ENCODE data around the gene LDLRAD3. TPM values are rescaled to one million over a fixed set of nuclear protein-coding genes. Genes with fewer than 3 reads are reported as not detected.

Gene LDLRAD3
- total and polyA plus RNA-seq, 10 donors, result 1.5 to 9.6 (median 8.1) TPM

DNA sequence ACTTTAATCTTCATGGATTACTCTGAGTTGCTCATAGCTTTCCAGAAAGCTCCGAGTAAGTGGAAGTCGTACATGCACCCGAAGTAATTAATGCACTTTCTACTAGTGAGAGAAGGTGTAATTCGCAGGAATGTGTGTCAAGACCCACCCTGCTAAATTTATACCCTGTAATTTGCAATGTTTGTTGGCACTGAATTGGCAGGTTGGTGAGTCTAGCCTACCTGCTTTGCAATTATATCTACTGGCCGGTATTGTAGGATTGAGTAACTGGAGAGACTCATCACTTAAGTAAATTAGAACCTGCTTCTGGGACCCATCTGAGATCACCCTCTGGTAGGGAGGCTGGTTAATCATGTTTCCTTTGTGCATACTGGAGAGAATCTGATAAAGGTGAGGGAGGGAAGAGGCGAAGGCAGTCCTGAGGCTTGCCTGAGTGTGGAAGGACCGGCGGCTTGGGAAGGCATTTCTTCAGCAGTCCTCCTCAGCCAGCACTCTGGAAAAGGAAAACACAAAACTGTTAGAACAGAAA lies 63.3 kb downstream of the LDLRAD3 start:
- Histone ChIP-seq H3K27me3 (replicated peaks in 1 of 7) (no peaks in the 10 kb centered on the region), H3K9me3 (peaks cover 0 to 14% (median 11%) of the 10 kb centered on the region in 8 donors), H3K27ac (no peak overlapping the region), H3K4me3 (no peak overlapping the region), H3K36me3 (no peaks in the 10 kb centered on the region), H3K4me1 (peaks cover 0 to 4% (median 0%) of the 10 kb centered on the region in 6 donors)
- TF ChIP-seq POLR2AphosphoS5 (IDR thresholded peaks at IDR 0.05), result no peak
- TF ChIP-seq, protein P1, sequence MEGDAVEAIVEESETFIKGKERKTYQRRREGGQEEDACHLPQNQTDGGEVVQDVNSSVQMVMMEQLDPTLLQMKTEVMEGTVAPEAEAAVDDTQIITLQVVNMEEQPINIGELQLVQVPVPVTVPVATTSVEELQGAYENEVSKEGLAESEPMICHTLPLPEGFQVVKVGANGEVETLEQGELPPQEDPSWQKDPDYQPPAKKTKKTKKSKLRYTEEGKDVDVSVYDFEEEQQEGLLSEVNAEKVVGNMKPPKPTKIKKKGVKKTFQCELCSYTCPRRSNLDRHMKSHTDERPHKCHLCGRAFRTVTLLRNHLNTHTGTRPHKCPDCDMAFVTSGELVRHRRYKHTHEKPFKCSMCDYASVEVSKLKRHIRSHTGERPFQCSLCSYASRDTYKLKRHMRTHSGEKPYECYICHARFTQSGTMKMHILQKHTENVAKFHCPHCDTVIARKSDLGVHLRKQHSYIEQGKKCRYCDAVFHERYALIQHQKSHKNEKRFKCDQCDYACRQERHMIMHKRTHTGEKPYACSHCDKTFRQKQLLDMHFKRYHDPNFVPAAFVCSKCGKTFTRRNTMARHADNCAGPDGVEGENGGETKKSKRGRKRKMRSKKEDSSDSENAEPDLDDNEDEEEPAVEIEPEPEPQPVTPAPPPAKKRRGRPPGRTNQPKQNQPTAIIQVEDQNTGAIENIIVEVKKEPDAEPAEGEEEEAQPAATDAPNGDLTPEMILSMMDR (IDR thresholded peaks at IDR 0.05 in 8 of 11, conservative IDR thresholded peaks at IDR 0.05 in 3 of 11), result no peak
- no peak for TF ChIP-seq POLR2A (IDR thresholded peaks at IDR 0.05)
- intact Hi-C loops (cut with DNase I; ENCODE audit: low total_unique reads), result no loop called here
- DNase-seq, result no peak
- 89 to 96% (median 92%) methylated on average over 8 of the region's 8 CpGs for WGBS, 5 donors

DNA sequence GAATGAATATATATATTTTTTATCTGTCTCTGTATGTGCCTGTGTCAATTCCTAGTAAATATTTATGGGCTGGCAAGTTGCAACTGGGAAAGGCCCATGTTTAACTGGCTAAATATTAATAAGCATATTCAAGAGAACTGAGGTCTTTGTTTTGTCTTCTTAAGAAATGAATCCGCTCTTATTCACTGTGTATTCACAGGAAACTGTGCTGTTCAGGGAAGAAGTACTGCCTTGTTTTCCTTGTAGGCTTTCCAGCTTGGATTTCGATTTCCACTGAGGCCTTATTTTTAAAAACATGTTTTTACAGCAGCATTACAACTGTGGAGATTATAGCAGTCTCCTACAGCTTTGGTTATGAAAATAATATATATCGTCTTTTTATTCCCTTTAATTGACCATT lies 64.7 kb downstream of the LDLRAD3 start:
- WGBS, 5 donors, result 78 to 91% (median 85%) methylated on average over 3 of the region's 3 CpGs
- intact Hi-C loops (cut with DNase I; ENCODE audit: low total_unique reads), result no loop called here
- Histone ChIP-seq H3K9me3 (peaks cover 0 to 14% (median 11%) of the 10 kb centered on the region in 8 donors), H3K4me3 (no peak overlapping the region), H3K27ac (no peak overlapping the region), H3K36me3 (no peaks in the 10 kb centered on the region), H3K27me3 (replicated peaks in 1 of 7) (no peaks in the 10 kb centered on the region), H3K4me1 (no peaks in the 10 kb centered on the region)
- no peak for TF ChIP-seq POLR2AphosphoS5 (IDR thresholded peaks at IDR 0.05)
- TF ChIP-seq, protein P1 (IDR thresholded peaks at IDR 0.05 in 8 of 11, conservative IDR thresholded peaks at IDR 0.05 in 3 of 11), result no peak
- TF ChIP-seq POLR2A (IDR thresholded peaks at IDR 0.05), result no peak
- DNase-seq, result no peak

DNA sequence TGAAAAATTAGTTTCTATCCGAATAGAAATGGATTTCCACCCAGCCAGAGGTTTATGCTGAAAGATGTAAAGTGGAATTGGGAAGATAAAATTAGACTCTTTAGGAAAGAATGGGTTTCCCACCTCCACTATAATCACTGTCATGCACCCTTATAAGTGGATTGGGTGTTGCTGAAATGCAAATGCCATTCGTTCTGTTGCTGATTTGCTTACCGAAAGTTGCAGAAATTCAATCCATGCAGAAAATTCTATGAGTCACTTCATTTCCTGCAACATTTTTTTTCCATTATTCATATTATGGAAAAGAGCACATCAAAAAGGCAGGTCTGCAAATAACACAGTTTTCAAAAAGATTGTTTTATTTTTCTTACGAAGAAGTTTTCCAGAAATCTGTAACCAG lies 65.6 kb downstream of the LDLRAD3 start:
- Histone ChIP-seq H3K36me3 (no peaks in the 10 kb centered on the region), H3K4me3 (no peak overlapping the region), H3K4me1 (no peaks in the 10 kb centered on the region), H3K9me3 (peaks cover 0 to 8% (median 6%) of the 10 kb centered on the region in 8 donors), H3K27me3 (replicated peaks in 1 of 7) (no peaks in the 10 kb centered on the region), H3K27ac (no peak overlapping the region)
- WGBS, 5 donors, result 69 to 82% (median 79%) methylated on average over 4 of the region's 4 CpGs
- intact Hi-C loops (cut with DNase I; ENCODE audit: low total_unique reads), result no loop called here
- no peak for DNase-seq
- TF ChIP-seq, protein P1 (IDR thresholded peaks at IDR 0.05 in 8 of 11, conservative IDR thresholded peaks at IDR 0.05 in 3 of 11), result no peak
- no peak for TF ChIP-seq POLR2AphosphoS5 (IDR thresholded peaks at IDR 0.05)
- TF ChIP-seq POLR2A (IDR thresholded peaks at IDR 0.05), result no peak

DNA sequence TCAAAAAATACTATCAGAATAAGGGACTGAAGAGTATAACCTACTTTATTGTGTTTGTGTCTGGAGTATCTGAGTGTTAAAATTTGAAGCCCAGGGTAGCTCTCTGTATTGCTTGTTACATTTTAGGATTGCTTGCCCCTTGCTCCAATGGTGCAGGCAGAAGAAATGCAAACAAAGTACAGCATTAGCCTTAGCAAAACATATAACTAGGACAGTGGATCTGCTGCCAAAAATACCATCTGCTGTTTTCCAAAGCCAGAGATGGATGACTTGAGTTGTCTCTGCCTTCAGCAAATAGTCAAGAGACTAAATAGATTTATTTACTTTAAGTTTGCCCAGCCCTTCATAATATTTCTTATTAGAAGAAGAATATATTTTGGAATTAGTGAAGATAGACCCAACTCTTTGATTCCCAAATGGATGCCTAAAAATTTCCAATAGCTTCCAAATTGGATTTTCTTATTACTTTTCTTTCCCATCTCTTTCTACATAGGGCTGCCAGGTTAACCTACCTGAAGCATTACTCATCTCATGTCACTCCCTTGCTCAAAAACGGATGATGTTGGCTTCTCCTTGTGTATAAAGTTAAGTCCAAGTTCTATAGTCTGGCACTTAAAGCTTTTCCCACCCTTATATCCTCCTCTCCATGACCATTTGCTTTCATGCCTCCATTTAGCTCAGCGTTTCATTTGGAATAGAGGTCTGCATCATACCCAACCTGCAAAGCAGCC lies 66.3 kb downstream of the LDLRAD3 start:
- Histone ChIP-seq H3K9me3 (peaks cover 0 to 2% (median under 1%) of the 10 kb centered on the region in 8 donors), H3K36me3 (no peaks in the 10 kb centered on the region), H3K4me1 (no peaks in the 10 kb centered on the region), H3K27ac (no peak overlapping the region), H3K4me3 (no peak overlapping the region), H3K27me3 (replicated peaks in 1 of 7) (no peaks in the 10 kb centered on the region)
- intact Hi-C loops (cut with DNase I; ENCODE audit: low total_unique reads), result no loop called here
- no peak for DNase-seq
- 79 to 90% (median 86%) methylated on average over 2 of the region's 2 CpGs for WGBS, 5 donors
- TF ChIP-seq POLR2AphosphoS5 (IDR thresholded peaks at IDR 0.05) (no peak), POLR2A (IDR thresholded peaks at IDR 0.05) (no peak)
- TF ChIP-seq, protein P1 (IDR thresholded peaks at IDR 0.05 in 8 of 11, conservative IDR thresholded peaks at IDR 0.05 in 3 of 11), result no peak

Measured in spleen (tissue), 11 donors.